SHP77 (cell line): ENCODE results near the gene RERG.
A peak's percentile ranks its signal among the peaks of the same experiment; 100 is the strongest.
"Not testable (repeated sequence)": the region's sequence is repeated elsewhere in the genome, so short reads cannot be mapped to it uniquely, and the experiment has no call there.

ENCODE experiments used
- DNase-seq, 2 experiments: peaks; one replicate each; lab custom pipeline; 2025; lab: John Stamatoyannopoulos, UW

RERG gene, protein sequence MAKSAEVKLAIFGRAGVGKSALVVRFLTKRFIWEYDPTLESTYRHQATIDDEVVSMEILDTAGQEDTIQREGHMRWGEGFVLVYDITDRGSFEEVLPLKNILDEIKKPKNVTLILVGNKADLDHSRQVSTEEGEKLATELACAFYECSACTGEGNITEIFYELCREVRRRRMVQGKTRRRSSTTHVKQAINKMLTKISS

GRCh38 chr12:15220915-15221885 lies at the start of gene RERG:
Gene RERG (minus strand): TSS chr12:15221417. CDS start chr12:15217489, 3,928 bp downstream.
- peak; percentile 26 to 33 for DNase-seq

DNA sequence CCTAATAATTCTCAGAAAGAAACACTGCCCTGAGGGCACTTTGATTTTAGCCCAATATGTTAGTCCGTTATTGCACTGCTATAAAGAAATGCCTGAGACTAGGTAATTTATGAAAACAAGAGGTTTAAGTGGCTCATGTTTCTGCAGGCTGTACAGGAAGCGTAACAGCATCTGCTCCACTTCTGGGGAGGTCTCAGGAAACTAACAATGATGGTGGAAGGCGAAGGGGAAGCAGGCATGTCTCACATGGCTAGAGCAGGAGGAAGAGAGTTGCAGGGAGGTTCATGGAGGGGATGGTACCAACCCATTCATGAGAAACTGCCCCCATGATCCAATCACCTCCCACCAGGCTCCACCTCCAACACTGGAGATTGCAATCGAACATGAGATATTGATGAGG lies 49.4 kb upstream of the RERG start:
- DNase-seq = no peak

DNA sequence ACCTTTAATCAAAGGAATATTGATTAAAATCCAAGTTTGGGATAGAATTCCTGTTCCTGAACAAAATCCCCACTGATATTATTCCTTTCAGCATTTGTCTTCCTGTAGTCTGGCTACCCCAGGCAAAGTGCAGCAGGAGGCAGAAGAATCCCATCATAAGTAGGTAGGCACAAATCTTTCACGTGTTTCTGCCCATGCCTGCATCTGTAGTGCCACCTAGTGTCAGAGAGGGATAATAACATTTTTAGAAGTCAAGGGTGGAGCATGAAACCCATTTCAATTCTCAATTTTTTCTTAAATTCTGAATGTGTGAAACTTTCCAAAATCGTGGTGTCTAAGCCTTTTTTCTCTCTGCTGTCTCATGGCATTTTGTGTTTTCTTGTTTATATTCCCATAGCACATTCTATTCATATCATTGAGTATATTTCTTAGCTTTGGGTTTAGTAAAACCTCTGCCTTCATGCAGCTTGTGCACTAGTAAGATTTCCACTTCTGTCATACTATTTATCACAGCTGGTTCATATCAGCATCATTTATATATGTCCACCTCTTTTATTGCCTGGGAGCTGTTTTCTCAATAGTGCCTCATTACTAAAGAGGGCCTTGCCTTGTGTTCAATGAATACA lies 47.8 kb upstream of the RERG start:
- peak; percentile 31 to 35 for DNase-seq

DNA sequence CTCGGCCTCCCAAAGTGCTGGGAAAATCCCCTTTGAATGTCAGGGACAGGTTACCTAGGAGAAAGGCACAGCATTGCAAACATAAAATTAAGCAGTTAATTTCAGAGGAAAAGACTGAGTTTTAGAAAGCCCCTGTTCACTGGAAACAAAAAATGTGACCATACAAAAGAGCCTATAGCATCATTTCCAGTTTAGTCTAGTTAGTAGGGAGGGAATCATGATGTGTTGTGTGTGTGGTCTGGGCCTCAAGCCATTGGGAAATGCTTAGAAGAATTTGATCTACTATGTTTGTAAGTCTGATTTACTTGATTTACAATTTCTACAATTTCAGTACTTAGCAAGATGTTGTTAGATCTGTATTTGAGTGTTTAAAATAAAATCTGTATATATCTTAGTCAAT lies 47.1 kb upstream of the RERG start:
- no peak for DNase-seq

DNA sequence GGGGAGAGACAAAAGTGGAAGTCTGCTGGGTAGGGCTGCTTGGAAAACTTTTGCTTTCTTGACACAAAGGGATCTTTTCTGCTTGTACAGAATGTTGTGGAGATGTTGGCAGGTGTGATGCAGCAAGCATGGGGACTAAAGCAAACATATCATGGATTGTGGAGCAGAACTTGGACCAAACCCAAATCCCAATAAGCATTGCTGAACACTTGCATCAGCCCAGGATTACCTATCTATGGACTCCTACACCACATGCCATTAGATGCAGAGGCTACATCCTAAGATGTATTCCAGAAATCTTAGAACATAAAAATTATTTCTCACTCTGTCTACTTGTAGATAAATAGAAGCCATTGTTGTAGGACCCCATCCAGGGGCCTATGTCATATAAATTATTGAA lies 44.7 kb upstream of the RERG start:
- DNase-seq = no peak

GRCh38 chr12:15256761-15257160 lies 35.5 kb upstream of the RERG start:
- no peak for DNase-seq

GRCh38 chr12:15253990-15254389 lies 32.8 kb upstream of the RERG start:
- no peak for DNase-seq

- no peak for DNase-seq
Measured at GRCh38 chr12:15244926-15245325, 23.7 kb upstream of the RERG start.

GRCh38 chr12:15244341-15244740 lies 23.1 kb upstream of the RERG start:
- DNase-seq = peak; percentile 14 to 37

- no peak for DNase-seq
Measured at GRCh38 chr12:15243102-15243501, 21.9 kb upstream of the RERG start.

DNA sequence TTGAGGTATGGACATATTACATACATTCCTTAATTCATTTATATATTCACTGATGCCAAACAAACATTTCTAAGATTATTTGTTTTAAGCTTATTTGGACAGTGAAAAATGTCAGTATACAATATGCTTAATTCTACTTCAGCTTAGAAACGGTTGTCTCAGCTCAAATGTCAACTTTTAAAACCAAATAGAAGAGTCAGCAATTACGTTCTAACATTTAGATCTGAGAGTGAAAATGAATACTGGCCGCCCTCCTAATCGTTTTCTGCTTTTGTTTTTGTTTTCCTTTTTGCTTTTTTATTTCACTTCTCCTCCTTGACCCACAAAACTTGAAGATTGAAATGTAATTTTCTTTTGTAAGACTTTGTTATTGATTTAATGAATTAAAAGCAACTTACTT lies 19.7 kb upstream of the RERG start:
- DNase-seq = no peak

DNA sequence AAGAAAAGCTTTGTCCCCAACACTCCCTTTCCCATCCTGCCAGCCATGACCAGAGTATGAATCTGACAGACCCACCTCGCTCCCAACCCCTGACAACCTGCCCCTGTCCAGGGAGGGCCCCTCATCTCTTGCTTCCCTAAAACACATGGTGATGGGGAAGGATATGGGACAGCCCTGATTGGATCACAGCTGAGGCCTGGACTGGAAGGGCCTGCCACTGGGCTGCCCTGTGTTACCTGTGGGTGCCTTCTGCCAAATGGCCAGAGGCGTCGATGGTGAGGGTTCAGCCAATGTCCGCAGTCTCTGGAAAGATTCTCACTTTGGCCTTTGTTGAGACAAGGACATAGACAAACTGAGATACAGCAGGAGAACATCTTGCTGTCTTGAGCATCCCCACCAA lies 13.3 kb upstream of the RERG start:
- no peak for DNase-seq

- no peak for DNase-seq
Measured at GRCh38 chr12:15234011-15234410, 12.8 kb upstream of the RERG start.

GRCh38 chr12:15232959-15233358 lies 11.7 kb upstream of the RERG start:
- no peak for DNase-seq

DNA sequence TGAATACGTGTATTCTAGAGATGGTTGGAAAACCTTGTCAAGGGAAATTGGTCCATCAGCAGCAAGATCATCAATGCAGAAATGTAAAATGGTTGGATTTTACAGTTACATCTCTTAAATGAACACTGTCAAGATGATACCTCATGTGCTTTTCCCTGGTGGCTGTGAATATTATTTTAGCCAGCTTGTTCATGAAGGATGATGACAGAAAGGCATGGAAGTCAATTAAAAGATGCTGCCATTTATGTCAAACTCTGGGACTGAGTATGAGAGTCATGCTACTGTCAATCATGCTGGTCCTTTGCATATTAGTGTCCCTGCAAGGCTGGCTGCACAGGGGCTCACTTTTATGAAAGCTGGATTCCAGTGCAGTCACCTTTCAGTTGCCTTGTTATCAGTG lies 10.3 kb upstream of the RERG start:
- no peak for DNase-seq

DNA sequence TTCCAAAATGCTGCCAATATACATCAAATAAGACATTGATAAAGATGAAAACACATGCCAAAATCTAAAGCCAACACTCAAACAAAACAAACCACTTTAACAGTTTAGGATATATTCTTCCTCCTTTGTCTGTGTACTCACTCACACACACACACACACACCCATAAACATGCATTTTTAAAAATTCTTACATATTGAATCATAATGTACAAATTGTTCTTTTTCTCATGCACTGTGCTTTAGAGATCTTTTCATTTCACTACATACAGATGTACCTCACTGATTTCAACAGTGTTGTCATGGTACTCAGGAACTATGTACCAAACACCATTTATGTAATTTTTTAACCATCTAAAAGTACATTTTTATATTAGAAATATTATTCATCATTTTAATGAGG lies 9.5 kb upstream of the RERG start:
- DNase-seq = no peak

DNA sequence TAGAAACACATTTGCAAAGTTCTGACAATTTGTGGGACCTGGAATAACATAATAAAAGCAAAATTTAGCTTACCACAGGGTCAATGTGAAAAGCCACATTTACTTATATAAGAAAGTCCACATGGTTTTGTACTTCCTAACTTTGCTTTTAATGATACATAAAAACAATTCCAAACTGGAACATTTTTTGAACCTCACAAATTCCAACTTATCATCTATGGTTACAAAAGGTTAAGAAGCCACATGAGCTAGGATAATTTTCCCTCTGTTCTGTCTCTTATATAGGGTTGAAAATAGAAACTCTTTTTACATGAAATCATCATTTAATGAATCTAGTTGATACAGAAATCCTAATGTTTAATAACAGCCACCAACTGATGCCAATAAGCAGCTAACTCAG lies 8.9 kb upstream of the RERG start:
- DNase-seq = no peak

DNA sequence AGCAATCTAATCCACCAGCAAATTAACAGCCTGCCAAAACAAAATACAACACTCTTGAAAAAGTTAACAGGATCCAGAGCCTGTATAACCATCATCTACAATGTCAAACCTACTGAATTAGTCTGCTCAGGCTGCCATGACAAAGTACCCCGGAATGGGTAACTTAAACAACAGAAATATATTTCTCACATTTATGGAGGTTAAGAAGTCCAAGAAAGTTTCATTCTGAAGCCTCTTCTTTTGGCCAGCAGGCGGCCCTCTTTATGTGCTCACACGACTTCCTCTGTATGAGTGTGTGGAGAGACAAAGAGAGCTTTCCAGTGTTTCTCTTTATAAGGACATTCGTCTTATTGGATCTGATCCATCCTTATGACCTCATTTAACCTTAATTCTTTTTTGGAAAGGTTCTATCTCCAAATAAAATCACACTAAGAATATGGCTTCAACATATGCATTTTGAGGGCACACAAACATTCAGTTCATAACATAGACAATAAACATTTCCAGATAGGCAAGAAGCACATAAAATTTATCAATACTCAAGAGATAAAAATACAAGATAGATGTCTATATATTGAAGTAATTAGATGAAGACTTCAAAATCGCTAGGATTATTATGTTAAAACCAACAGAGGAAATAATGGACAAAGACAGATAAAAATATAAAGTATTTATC lies 5.9 kb upstream of the RERG start:
- peak; percentile 1 to 39 for DNase-seq

GRCh38 chr12:15225863-15226218 lies 4.6 kb upstream of the RERG start:
- DNase-seq = not testable (repeated sequence)

DNA sequence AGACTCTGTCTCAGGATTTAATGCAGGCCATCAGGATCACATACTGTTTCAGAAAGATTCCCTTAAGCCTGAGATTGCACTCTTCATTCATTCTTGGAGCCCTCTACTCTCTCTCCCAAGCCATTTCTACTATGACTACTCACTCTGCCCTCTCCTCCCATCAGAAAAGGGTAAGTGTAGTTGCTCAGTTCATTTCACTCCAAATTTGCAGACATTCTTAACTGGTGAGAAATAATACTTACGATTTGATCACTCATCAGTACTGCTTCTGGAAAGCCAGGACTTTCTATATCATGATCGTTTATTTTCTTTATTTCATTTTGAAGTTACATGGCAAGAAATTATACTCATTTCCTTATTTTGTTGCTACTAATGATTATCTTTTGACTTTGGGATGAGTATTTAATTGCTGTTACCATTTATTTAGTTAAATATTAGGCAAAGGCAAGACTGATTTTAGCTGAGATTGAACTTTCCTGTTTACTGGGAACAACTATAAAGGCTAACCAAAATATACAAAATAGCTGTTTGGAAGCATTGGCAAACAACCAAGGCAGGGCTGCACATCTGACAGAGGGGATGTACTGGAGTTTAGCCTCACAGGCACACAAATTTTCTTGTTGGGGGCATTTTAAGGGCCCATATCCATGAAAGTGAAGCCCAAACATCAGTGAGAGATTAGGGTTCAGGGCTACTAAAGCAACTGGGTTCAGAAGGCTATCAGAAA lies 4.1 kb upstream of the RERG start:
- no peak for DNase-seq

- no peak for DNase-seq
Measured at GRCh38 chr12:15222219-15222618, 1.0 kb upstream of the RERG start.

DNA sequence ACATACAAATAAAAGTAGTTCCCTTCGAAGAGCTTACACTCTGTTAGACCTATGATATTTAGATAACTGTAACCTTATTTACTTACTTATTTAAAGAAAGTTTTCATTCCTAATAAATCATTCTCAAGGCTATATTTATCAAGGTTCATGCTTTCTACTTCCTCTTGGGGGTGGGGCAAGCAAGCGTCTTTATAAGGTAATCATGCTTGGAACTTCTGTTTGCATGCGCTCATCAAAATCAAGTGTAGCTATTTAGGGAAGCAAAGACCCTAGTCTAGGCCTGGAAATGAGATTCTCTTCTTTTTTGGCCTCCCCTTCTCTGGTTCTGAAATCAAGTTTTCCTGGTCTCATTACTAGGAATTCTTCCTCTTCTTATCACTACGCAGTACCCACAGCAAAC lies 766 bp downstream of the RERG start:
- no peak for DNase-seq
